Activated CD8-positive, alpha-beta memory T cell treated with anti-CD3 and anti-CD28 coated beads for 36 hours (primary cell): ENCODE measurements around the gene RASSF5. TPM values are rescaled to one million over a fixed set of nuclear protein-coding genes. Genes with fewer than 3 reads are reported as not detected.

Experiments used
- CTCF ChIA-PET: fragments of 350-600 bp; sonication (Branson Sonifier 250); formaldehyde crosslinking; loops from one replicate; lab custom pipeline; 2021; ENCODE audit warnings: antibody characterized with exemption; lab: Charles Lee
- POLR2A ChIA-PET: fragments of 350-600 bp; sonication (Branson Sonifier 250); formaldehyde crosslinking; loops from one replicate; lab custom pipeline; 2021; ENCODE audit warnings: antibody characterized with exemption; lab: Charles Lee
- total RNA-seq, 2 experiments: library from RNA; stranded (reverse); gene quantifications; one replicate each; pipeline ENCODE4 v1.2.3, GENCODE V29; 2021

RASSF5 gene
- total RNA-seq, 2 experiments from 2014 or later: 198 to 199 TPM

DNA sequence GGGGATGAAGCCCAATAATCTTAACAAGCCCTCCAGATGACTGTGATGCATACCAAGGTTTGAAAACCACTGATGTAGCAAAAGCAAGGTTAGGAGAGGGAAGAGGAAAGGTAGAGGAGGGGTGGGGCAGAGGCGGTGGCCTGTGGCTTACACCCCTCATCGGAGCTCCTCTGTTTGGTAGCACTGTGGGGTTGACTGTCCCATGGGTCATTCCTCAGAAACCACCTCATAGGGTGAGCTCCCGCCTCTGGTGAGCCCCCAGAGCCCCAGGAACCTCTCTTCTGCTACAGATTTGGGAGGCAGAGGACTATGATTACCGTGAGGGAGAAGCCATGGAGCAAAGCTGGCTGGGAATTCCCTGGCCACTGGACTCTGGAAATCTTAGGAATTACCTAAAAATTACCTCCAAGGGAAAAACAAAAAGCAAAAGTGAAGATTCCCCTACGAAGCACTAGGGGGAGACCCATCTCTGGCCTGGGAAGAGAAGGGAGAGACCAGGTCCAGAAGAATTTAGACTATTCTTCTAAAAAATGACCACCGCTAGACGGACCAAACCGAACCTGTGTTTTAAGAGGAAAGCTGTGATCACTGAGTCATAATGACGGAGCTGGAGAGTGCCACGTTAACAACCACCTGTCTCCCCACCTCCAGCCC, 1.5 kb upstream of the RASSF5 start:
- POLR2A ChIA-PET: interaction anchor here (1.1 to 2.1 kb wide), 3 partner anchors 35 to 57 kb away, joined by 3 to 7 read pairs (median 5); partner anchors contain the start of gene IKBKE
- CTCF ChIA-PET: interaction anchor here (0.9 to 1.8 kb wide), 6 partner anchors 13 to 77 kb away, joined by 3 to 6 read pairs (median 3); no protein-coding TSS in a partner anchor

DNA sequence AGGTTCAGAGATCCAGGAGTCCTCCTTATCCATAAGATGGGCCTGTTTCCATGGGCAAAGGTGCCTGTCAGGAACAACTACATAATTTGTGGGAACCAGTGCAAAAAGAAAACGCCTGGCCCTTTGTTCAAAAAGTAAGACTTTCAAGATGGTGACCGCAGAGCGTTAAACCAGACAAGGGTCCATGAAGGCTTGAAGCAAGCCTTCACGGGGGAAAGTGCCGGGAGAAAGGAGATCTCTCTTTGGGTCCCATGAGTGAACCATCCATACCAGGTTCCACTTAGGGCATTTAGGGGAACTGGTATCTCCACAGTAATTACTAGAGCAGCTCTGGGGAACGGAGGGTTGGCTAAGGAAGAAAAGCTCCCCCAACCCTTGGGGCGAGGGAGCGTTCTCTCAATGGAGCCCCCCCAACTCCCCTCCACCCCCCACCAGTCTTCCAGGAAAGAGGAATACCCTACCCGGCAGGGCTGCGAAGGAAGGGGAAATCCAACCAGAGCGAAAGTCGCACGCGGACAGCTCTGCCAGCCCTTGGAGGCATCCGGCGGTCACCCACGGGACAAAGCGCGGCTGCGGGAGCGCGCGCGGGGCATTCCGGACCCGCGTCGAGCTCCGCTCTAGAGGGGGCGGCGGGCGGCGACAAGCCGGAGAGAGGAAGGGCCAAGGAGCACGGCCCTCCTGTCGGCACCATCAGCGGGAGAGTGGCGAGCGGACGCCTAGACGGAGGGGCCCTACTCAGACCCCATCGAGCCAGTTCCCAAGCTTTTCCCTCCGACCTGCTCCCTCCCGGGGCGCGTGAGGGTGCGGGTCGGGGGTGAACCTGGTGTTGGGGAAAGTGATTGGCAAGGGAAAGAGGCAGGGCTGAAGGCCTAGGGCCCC, 687 bp upstream of the RASSF5 start:
- CTCF ChIA-PET: interaction anchor here (0.9 to 1.8 kb wide), 10 partner anchors 13 to 795 kb away, joined by 3 to 13 read pairs (median 4); no protein-coding TSS in a partner anchor
- POLR2A ChIA-PET: interaction anchor here (1.1 to 1.9 kb wide), 2 partner anchors 49 to 129 kb away, joined by 3 to 7 read pairs; partner anchors contain the start of gene DYRK3

DNA sequence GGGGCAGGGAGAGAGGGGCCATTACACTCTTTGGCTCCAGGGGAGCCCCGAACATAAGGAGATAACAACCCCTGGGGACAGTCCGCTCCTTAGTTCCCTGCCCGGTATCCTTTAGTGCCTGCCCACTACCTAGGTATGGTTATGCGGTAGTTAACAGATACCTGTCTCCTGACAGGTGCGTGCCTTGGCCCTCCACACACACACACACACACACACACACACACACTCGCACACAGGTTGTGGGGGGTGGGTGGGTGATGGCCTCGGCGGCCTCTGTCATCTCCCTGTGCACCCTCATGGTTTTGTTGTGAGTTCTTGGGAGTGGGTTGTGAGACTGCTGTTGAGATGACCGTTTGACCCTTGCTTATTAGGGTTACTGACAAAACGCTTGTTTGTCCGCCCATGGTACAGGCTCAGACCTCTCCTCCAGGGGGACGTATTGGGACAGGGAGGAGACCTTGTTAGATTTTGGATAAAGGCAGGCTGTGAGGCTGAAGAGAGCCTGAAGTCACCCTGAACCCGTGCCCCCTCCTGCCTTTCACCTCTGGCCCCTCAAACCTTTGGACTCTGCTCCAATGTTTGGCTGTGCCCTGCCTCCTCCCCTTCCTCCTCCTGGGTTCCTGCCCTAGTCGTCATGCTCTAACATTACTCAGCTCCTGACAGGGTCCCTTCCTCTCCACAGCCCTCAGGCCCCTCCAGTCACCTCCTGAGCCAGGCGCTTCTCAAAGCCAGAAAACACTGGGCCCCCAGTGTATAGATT, 979 bp downstream of the RASSF5 start:
- CTCF ChIA-PET: no interaction called here
- POLR2A ChIA-PET: no interaction called here

DNA sequence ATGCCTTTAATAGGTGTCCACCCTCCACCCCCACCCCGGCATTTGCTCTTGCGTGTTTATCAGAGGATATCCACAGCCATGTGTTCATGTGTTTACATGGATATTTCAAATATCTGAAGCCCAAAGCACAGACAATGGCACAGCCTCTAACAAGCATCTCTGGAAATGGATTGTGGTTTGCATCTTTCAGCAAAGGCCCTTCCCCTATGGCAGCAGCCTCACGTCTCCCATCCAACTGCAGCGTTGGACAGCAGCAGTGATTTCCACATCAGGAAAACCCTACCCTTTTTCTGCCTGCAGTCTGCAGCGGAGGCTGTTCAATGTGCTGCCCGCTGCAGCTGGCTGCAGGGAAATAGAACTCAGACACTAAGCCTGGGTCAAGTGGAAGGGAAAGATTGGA, 1.6 kb downstream of the RASSF5 start:
- ChIA-PET POLR2A (no interaction called here), CTCF (no interaction called here)

DNA sequence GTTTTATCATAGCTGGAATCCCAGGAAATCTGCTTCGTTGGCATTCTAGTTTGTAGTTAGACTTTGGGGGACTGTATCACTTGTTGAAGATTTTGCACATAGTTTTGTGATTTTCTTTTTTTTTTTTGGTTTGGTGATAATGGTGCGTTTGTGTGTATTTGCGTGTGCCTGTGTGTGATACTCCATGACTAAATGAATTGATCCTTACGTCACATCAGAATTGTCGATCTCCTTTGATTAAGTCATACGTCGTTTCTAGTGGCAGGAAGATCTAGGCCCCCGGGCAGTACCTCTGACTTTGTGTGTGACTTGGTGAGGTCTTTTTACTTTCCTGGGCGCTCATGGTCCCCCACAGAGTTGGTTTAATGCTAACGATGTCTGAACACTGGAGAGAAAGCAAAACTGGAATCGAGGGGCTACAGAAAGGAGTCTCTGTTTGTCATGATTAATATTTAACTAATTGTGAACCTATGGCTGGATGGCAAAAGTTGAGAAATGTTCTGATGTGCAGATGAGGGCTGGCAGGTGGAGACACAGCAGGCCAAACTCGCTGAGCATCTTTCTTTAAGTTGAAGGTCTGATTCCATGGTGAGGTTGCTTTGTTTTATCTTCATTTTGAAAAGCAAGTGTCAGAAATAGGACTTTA, 2.4 kb downstream of the RASSF5 start:
- ChIA-PET CTCF (interaction anchor here (1.4 kb wide), 1 partner anchor 20 kb away, joined by 4 read pairs; no protein-coding TSS in a partner anchor), POLR2A (no interaction called here)

DNA sequence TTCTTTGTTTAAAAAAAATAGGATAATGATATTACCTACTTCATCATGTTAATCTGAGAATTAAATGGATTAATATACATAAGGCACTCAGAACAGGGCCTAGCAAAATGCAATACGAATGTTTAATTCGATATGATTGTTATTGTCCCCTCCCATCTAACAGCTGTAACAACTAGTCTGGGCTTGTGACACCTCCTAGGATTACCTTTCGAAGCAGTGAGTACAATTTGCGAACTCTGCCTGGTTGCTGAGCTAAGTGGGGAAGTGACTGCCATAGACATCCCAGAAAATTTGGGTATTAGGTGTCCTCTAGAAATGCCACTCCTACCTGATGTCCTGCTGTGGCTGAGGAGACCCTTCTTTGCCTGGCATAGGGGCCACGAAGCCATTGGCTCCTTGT, 3.0 kb downstream of the RASSF5 start:
- ChIA-PET POLR2A (no interaction called here), CTCF (interaction anchor here (1.4 kb wide), 1 partner anchor 20 kb away, joined by 4 read pairs; no protein-coding TSS in a partner anchor)

DNA sequence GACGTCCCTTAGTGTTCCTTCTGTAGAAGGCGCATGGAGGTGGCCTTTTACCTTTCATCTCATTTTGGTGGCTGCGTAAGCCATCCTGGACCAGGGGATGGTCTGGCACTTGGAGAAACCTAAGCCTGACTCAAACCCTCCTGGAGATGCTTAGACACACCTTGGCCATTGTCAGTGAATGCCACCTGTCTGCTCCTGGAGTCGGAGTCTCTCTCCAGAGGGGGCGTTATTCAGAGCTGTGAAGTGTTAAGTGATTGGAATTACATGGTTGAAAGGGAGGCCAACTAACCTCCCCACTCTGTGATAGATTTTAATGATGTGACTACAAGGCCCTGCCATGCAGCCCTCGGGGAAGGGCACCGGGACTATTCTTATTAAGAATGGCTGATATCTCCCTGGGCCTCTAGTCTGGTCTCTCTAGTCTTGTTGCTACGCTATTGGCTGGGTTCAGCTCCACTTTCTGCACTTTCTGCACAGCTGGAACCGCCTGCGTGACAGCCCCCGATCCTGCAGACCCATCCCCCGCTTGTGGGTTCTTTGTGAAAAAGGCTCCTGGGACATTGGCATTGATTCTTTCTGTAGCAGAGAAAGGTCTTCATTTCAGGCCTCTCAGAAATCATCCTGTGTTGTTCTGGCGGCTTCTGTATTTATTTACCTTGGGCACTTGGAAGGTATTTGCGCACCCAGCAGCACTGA, 4.2 kb downstream of the RASSF5 start:
- CTCF ChIA-PET: no interaction called here
- POLR2A ChIA-PET: no interaction called here

DNA sequence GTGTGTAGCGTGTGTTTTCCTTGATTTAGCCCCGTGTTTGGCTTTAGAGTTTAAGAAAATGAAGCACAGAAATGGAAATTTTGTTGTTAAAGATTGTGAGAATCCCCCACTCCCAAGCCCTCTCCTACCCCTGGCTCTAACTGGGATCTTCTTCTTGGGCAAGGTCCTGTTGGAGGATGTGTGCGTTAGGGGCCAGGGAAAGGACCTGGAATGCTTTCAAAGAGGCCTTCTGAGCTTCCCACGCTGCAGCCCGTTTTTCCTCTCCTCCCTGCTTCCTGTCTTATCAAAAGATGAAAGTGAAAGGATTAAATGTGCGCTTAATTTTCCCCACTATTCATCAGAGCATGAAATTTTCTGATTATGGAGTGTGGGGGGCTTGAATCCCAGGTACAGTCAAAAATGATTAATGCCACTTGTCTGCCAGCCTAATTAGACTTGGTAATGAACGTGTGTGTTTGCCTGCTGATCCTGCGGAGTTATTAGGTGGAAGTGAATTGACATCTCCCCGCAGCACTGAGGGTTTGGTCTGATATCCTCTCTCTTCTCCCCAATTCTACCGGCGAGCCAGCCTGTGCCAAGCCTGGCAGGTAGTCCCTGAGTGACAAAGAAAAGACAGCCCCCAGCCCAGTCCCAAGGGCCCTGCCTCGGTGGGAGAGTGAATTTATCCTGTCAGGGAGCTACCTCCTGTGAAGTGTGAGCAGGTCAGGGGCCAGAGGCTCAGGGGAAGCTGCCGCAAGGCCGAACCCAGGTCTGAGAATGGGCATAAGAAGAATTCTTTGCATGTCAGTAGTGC, 4.9 kb downstream of the RASSF5 start:
- CTCF ChIA-PET: no interaction called here
- POLR2A ChIA-PET: no interaction called here

DNA sequence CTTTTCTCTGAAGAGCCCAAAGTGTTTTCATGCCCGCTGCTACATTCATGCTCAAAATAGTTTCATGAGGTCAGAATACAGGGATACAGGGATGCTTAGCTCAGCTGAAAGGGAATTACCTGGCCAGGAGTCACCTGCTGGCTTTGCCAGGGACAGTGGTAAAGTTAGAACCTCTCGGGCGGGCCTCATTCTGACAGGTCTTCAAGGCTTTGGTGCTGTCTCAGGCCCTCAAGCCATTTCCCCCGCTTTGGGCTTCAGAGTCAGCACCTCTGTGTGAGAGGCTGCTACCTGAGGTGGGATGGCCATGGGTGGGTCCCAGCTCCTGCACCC, 5.5 kb downstream of the RASSF5 start:
- ChIA-PET POLR2A (no interaction called here), CTCF (no interaction called here)

DNA sequence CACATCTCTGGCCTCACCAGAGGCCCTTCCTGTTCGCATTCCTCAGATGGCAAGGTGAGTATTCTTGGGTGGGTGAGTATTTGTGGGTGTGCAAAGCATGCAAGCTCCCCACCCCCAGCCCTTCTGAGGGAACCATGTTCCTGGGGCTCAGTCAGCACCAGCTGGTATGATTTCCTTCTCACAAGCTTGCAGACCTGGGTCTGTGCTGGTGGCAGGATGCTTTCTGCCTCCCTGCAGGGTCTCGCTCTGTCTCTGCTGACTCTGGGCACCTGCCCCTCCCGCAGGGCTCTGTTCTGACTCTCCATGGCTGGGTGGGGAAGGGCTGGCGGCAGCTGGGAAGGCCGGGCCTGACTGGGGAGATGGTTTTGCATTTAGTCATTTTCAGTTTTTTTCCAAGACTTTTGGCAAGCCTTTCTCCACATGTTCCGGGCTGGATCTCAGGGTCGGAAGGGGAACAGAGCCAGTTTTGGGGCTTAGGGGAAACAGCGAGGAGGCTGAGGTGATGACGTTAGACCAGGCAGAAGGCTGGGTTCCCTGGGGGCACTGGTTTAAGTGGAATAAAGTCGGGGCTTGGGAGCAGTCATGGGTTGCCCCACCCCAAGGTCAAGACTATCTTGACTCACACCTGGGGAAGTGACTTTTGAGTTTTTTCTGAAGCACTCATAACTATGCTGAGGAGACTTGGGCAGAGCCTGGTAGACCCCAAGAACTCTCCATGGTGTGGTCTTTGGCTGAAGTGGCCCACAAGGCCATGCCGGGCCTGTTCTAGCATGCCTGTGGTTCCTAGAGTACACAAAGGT, 6.2 kb downstream of the RASSF5 start:
- ChIA-PET POLR2A (no interaction called here), CTCF (no interaction called here)

DNA sequence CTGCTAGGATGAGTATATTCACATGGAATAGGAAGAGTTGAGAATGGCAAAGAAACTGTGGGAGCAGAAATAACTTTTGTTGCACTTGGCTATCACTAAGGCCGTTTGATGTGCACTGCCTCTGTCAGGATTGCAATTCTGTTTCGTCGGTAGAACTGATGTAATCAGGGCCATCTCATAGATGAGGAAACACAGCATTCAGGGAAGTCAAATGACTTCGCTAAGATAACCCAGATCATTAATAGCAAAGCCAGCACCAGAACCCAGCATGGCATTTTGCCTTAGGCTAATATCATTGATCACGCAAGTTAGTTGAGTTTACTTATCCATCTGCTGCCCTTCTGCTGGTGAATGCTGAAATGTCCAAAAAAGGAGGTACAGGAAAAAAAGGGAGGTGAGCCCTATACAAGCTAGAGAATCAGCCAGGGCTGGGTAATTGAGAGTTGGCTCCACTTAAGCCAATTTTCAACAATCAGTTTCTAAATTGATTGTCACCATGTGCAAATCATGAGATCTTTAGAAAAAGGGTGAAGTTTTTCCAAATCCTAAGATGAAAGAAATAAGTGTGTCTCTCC, 7.6 kb downstream of the RASSF5 start:
- ChIA-PET POLR2A (no interaction called here), CTCF (interaction anchor here (1.3 kb wide), 1 partner anchor 36 kb away, joined by 3 read pairs; no protein-coding TSS in a partner anchor)

DNA sequence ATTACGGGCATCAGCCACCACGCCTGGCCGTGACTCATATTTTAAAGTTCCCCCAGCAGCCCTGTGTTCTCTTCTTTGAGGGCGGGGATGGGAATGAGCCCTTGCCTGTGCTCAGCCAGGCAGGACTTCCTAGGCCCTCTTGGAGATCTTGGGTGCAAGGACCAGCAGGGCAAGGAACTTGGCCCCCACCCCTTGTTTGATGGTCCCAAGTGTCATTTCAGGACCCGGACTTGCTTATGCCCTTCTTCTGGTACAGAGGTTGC, 9.3 kb downstream of the RASSF5 start:
- ChIA-PET CTCF (interaction anchor here (0.8 kb wide), 1 partner anchor 13 kb away, joined by 3 read pairs; no protein-coding TSS in a partner anchor), POLR2A (interaction anchor here (0.7 kb wide), 1 partner anchor 815 kb away, joined by 3 read pairs; no protein-coding TSS in a partner anchor)

DNA sequence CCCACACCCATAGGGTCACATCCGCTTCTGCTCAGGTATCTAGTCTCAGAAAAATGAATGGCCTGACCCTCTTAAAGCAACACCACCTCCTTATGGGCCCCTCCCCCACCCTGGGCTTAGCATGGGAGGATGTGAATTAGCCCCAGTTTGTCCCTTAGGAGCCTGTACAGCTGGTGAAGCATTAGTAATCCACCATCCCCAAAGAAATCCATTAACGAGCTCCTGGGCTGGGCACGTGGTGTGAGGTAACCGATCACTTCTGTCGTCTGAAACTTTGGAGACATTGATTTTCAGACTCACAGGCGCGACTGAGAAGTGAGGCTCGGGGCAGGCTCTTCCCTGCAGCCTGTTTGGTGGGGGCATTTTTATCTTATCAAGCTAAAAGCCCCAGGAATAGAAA, 10.5 kb downstream of the RASSF5 start:
- POLR2A ChIA-PET: no interaction called here
- CTCF ChIA-PET: interaction anchor here (1.1 kb wide), 1 partner anchor 28 kb away, joined by 3 read pairs; no protein-coding TSS in a partner anchor

DNA sequence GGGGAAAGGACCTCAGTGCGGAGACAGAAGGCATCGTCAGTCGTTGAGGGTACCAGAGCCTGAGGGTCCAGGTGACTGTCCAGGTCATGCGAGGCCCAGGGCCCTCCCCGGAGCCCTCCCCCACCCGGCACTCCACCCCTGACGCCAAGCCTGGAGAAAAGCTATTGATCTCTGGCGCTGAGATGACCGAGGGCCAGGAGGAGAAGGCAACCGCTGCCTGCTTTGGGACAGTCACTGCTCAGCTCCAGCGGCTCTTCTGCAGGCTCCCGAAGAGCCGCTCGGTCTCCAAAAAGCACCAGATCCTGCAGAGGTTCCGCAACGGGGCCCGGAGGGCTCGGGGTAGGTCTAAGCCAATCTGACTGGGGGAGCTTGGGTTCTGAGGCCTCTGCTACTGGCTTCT, 10.9 kb downstream of the RASSF5 start:
- CTCF ChIA-PET: interaction anchor here (1.1 kb wide), 1 partner anchor 28 kb away, joined by 3 read pairs; no protein-coding TSS in a partner anchor
- POLR2A ChIA-PET: no interaction called here

DNA sequence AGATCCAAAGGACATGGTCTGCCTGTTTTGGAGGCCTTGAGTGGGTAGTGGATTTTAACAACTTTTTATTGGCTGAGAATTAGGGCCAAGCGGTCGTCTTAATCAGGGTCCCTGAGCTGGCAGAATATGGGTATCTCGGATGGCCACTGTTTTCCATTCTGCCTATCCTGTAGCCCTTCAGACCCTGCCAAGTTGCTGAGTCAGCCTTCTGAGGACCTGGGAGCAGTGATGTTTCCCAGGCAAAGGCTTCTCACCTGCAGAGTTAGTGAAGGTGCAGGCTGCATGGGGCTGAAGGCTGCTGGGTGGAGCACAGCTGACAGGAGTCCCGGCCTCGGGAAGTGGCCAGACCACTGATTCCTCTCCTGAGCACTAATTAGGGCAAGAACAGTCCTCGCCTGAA, 11.4 kb downstream of the RASSF5 start:
- ChIA-PET CTCF (no interaction called here), POLR2A (no interaction called here)

DNA sequence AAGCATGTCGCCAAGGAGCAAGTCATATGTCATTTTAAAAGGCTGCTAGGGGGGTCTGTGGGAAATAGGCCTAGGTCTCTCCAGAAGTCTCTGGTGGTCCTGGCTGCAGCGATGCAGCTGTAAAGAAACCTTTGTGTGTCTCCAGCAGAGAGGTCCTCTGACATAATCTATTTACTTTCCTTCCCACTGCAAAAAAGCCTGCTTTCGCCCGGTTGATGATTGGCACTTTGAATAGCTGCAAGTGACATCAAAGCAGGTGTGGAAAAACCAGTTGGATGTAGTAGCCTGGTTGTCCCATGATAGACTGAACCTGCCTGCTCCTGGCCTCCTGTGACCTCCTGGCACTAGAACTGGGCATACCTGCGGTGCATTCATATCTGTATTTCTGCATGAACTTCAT, 13.8 kb downstream of the RASSF5 start:
- POLR2A ChIA-PET: no interaction called here
- CTCF ChIA-PET: interaction anchor here (0.6 to 1.5 kb wide), 2 partner anchors 14 to 24 kb away, joined by 3 to 4 read pairs; no protein-coding TSS in a partner anchor
